Left ventricle myocardium inferior (tissue), 1 donor: ENCODE results near the gene ZRSR2. TPM values are rescaled to one million over a fixed set of nuclear protein-coding genes. Genes with fewer than 3 reads are reported as not detected.

Experiments used
- DNase-seq: peaks from one replicate; pipeline ENCODE4 v3.0.0-alpha.2; 2020
- H3K27ac ChIP-seq: fragments of 200-600 bp; replicated peaks from 2 replicates; pipeline ENCODE4 v1.8.0; 2021
- H3K27me3 ChIP-seq: fragments of 200-600 bp; 2 replicates; pipeline ENCODE4 v1.8.0; 2021; ENCODE audit warnings: low read depth
- H3K36me3 ChIP-seq: fragments of 200-600 bp; 2 replicates; pipeline ENCODE4 v1.8.0; 2021
- H3K4me1 ChIP-seq: fragments of 200-600 bp; 2 replicates; pipeline ENCODE4 v1.8.0; 2021
- H3K4me3 ChIP-seq: fragments of 200-600 bp; 2 replicates; pipeline ENCODE4 v1.8.0; 2021; ENCODE audit warnings: mild to moderate bottlenecking, moderate library complexity
- H3K9me3 ChIP-seq: fragments of 200-600 bp; replicated peaks from 2 replicates; pipeline ENCODE4 v1.8.0; 2021
- intact Hi-C: fragments of 100-400 bp; cut with micrococcal nuclease; formaldehyde crosslinking; loops from one replicate; pipeline ENCODE4 v1.11.0; 2022
- total RNA-seq: library from RNA; stranded (reverse); fragmentation: NEBNext Ultra II Directional; extraction: Animal tissue kit (Norgen Biotek cat#: 25700); gene quantifications from one replicate; pipeline ENCODE4 v1.2.1, GENCODE V29; 2021
- TF ChIP-seq, protein P1 (sequence below): fragments of 200-600 bp; IDR thresholded peaks from 2 replicates; pipeline ENCODE4 v1.8.0; 2021; ENCODE audit warnings: antibody characterized with exemption, mild to moderate bottlenecking, borderline replicate concordance
- donor health status: DM: no; HTN: yes; CAD: no; lungs with severe emphysema.

The ZRSR2 gene
- total RNA-seq, 1 donor from 2014 or later: 7.8 TPM

GRCh38 chrX:15854712-15855567, 64.7 kb downstream of the ZRSR2 start, which contains the start of gene AP1S2:
TSS of gene AP1S2 (minus strand) at chrX:15854813. CDS start at chrX:15852524, 2,289 bp downstream.
- intact Hi-C loops: no loop called here
- DNase-seq: peak; percentile 91
- TF ChIP-seq, protein P1, sequence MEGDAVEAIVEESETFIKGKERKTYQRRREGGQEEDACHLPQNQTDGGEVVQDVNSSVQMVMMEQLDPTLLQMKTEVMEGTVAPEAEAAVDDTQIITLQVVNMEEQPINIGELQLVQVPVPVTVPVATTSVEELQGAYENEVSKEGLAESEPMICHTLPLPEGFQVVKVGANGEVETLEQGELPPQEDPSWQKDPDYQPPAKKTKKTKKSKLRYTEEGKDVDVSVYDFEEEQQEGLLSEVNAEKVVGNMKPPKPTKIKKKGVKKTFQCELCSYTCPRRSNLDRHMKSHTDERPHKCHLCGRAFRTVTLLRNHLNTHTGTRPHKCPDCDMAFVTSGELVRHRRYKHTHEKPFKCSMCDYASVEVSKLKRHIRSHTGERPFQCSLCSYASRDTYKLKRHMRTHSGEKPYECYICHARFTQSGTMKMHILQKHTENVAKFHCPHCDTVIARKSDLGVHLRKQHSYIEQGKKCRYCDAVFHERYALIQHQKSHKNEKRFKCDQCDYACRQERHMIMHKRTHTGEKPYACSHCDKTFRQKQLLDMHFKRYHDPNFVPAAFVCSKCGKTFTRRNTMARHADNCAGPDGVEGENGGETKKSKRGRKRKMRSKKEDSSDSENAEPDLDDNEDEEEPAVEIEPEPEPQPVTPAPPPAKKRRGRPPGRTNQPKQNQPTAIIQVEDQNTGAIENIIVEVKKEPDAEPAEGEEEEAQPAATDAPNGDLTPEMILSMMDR: no peak
- Histone ChIP-seq H3K36me3 (no peaks in the 10 kb centered on the region), H3K4me3 (peak within 1 kb of the TSS; percentile 79), H3K27ac (peak within 1 kb of the TSS; percentile 96), H3K4me1 (peaks cover 29% of the 10 kb centered on the region), H3K9me3 (no peaks in the 10 kb centered on the region), H3K27me3 (no peaks in the 10 kb centered on the region)

DNA sequence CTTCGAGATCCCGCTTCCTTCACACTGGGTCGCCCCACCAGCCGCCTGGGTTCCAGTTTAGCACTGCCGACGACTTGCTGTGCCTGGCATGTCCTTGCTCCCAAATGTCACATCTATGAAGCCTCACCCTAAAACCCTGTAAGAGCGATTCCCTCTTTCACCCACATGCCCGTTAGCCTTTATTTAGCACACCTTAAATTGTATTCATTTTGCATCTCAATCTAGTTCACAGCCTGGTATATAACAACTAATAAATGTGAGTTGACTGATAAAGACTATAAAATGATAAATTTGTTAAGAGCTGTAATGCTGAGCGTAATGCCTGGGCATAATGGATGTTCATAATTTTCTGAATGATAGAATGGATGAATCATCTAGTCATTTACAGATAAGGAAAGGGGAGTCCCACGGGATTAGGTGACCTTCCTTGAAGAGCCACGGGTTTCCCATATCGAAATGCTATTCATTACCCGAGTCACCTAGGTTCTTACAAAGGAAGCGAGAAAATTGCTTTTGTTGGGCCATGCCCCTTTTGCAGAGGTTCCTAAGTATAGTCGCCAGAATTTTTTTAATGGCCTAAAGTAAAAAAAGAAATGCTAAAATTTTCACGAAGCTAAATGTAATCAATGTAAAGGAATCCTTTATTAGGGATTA, 65.4 kb downstream of the ZRSR2 start:
- no peak for DNase-seq
- no peaks in the 10 kb centered on the region for H3K36me3 ChIP-seq
- TF ChIP-seq, protein P1: no peak
- peak overlapping the region; percentile 79 for H3K4me3 ChIP-seq
- H3K4me1 ChIP-seq: peaks cover 27% of the 10 kb centered on the region
- H3K27me3 ChIP-seq: no peaks in the 10 kb centered on the region
- intact Hi-C loops: no loop called here
- H3K9me3 ChIP-seq: no peaks in the 10 kb centered on the region
- peak overlapping the region; percentile 96 for H3K27ac ChIP-seq

DNA sequence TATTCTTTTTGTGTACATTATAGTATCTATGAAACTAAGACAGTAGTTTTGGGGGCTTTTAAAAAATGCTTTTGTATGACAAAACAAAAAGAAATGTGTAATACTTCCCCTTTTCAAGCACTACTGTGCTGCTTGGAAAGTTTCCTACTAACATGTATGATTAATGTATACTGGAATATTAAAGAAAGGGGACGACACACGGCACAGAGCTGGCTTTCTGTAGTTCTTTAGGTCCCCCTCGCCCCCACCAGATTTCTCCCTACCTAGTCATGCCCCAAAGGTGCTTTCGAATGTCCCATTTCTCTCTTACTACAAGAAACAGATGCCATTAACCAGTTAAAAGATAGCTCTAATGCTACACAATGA, 65.9 kb downstream of the ZRSR2 start:
- TF ChIP-seq, protein P1: no peak
- no peaks in the 10 kb centered on the region for H3K9me3 ChIP-seq
- H3K36me3 ChIP-seq: no peaks in the 10 kb centered on the region
- H3K27me3 ChIP-seq: no peaks in the 10 kb centered on the region
- intact Hi-C loops: no loop called here
- peak overlapping the region; percentile 96 for H3K27ac ChIP-seq
- DNase-seq: no peak
- peaks cover 26% of the 10 kb centered on the region for H3K4me1 ChIP-seq
- peak overlapping the region; percentile 79 for H3K4me3 ChIP-seq

- peak overlapping the region; percentile 96 for H3K27ac ChIP-seq
- TF ChIP-seq, protein P1: no peak
These were observed 66.4 kb downstream of the ZRSR2 start for GRCh38 chrX:15856636-15857035.

GRCh38 chrX:15858051-15858450, 67.8 kb downstream of the ZRSR2 start:
- H3K36me3 ChIP-seq: no peaks in the 10 kb centered on the region
- no peaks in the 10 kb centered on the region for H3K9me3 ChIP-seq
- peaks cover 17% of the 10 kb centered on the region for H3K4me1 ChIP-seq
- intact Hi-C loops: no loop called here
- H3K27me3 ChIP-seq: no peaks in the 10 kb centered on the region
- no peak overlapping the region for H3K4me3 ChIP-seq
- no peak for DNase-seq
- TF ChIP-seq, protein P1: no peak
- no peak overlapping the region for H3K27ac ChIP-seq

More at GRCh38 chrX:15856636-15857035, 66.4 kb downstream of the ZRSR2 start:
- H3K27me3 ChIP-seq: no peaks in the 10 kb centered on the region
- intact Hi-C loops: no loop called here
- no peaks in the 10 kb centered on the region for H3K9me3 ChIP-seq
- peak overlapping the region; percentile 79 for H3K4me3 ChIP-seq
- peaks cover 26% of the 10 kb centered on the region for H3K4me1 ChIP-seq
- H3K36me3 ChIP-seq: no peaks in the 10 kb centered on the region
- DNase-seq: no peak
